DND-41 (cell line): ENCODE results near the gene ATAD5.

Source experiments
- EZH2 ChIP-seq: IDR thresholded peaks from 3 replicates; pipeline ENCODE4 v1.6.1; 2012; ENCODE audit warnings: borderline replicate concordance, low read depth, mild to moderate bottlenecking, moderate library complexity, low read length, inconsistent platforms; ENCODE audit not compliant: severe bottlenecking
- TF ChIP-seq, protein P1 (sequence below): IDR thresholded peaks from 2 replicates; pipeline ENCODE4 v1.5.1; 2012; ENCODE audit warnings: borderline replicate concordance, low read length, moderate library complexity, mild to moderate bottlenecking; ENCODE audit not compliant: poor library complexity, severe bottlenecking; ENCODE audit errors: extremely low read depth

DNA sequence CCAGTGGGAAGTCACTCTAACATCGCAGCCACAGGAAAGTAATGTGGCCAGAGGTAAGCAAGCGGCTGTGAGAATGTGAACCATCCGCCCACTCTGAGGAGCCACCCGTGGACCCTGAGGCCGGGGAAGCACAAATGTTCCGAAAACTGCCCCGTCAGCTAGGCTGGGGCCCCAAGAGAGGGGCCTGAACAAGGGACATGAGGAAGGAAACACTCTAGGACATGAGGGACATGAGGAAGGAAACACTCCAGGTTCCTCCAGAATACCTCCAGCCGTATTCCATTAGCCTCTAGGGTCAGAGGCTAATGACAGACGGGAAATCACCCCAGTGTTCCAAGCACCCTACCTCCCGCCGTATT lies 74.0 kb downstream of the ATAD5 start:
- TF ChIP-seq, protein P1, sequence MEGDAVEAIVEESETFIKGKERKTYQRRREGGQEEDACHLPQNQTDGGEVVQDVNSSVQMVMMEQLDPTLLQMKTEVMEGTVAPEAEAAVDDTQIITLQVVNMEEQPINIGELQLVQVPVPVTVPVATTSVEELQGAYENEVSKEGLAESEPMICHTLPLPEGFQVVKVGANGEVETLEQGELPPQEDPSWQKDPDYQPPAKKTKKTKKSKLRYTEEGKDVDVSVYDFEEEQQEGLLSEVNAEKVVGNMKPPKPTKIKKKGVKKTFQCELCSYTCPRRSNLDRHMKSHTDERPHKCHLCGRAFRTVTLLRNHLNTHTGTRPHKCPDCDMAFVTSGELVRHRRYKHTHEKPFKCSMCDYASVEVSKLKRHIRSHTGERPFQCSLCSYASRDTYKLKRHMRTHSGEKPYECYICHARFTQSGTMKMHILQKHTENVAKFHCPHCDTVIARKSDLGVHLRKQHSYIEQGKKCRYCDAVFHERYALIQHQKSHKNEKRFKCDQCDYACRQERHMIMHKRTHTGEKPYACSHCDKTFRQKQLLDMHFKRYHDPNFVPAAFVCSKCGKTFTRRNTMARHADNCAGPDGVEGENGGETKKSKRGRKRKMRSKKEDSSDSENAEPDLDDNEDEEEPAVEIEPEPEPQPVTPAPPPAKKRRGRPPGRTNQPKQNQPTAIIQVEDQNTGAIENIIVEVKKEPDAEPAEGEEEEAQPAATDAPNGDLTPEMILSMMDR = no peak
- no peak for TF ChIP-seq EZH2
